Kidney (tissue), 14 donors: ENCODE measurements around the gene KIF5C. TPM values are rescaled to one million over a fixed set of nuclear protein-coding genes. Genes with fewer than 3 reads are reported as not detected.
A peak's percentile ranks its signal among the peaks of the same experiment; 100 is the strongest.

ENCODE experiments used
- DNase-seq, 5 donors: peaks; one replicate each; pipeline ENCODE4 v3.0.0-alpha.2; 2013 to 2020
- FAIRE-seq: peaks from 2 replicates; lab custom pipeline; 2012; peaks lifted over from hg19 to GRCh38; lab: Jason Lieb, UNC
- H3K27ac ChIP-seq, 2 donors: one replicate each; pipeline ENCODE4 v1.7.0; 2013; ENCODE audit warnings: low read depth in 2 of 2, low read length in 2 of 2, inconsistent platforms in 1 of 2
- H3K27me3 ChIP-seq: one replicate; pipeline ENCODE4 v1.7.1; 2013; ENCODE audit warnings: low read length, inconsistent platforms; ENCODE audit not compliant: control insufficient read depth, insufficient read depth
- H3K36me3 ChIP-seq, 3 donors: one replicate each; pipeline versions ENCODE4 v1.7.0 to v1.7.1; 2013; ENCODE audit warnings: low read length in 3 of 3, control low read depth in 1 of 3, inconsistent platforms in 1 of 3; ENCODE audit not compliant: insufficient read depth in 3 of 3, control insufficient read depth in 2 of 3
- H3K4me1 ChIP-seq, 3 donors: one replicate each; pipeline versions ENCODE4 v1.7.0 to v1.7.1; 2013; ENCODE audit warnings: low read length in 3 of 3, inconsistent platforms in 1 of 3, low read depth in 1 of 3; ENCODE audit not compliant: control insufficient read depth in 2 of 3, insufficient read depth in 2 of 3
- H3K4me3 ChIP-seq, 3 donors: one replicate each; pipeline versions ENCODE4 v1.7.0 to v1.8.1; 2013; ENCODE audit warnings: low read length in 3 of 3, control low read depth in 1 of 3, inconsistent platforms in 1 of 3
- H3K9ac ChIP-seq, 3 donors: one replicate each; pipeline versions ENCODE4 v1.7.0 to v1.7.1; 2013; ENCODE audit warnings: low read length in 3 of 3, control low read depth in 1 of 3, inconsistent platforms in 1 of 3
- H3K9me3 ChIP-seq, 3 donors: one replicate each; pipeline versions ENCODE4 v1.7.0 to v1.7.1; 2013; ENCODE audit warnings: low read length in 3 of 3, control low read depth in 1 of 3, inconsistent platforms in 1 of 3; ENCODE audit not compliant: control insufficient read depth in 2 of 3, insufficient read depth in 1 of 3
- CTCF ChIP-seq: IDR thresholded peaks from 3 replicates; pipeline ENCODE4 v1.5.1; 2012; ENCODE audit warnings: mild to moderate bottlenecking, moderate library complexity, borderline replicate concordance; ENCODE audit not compliant: insufficient read depth; ENCODE audit errors: extremely low read depth
- intact Hi-C: fragments of 100-400 bp; cut with DNase I; formaldehyde crosslinking; loops from one replicate; pipeline ENCODE4 v1.11.1; 2022
- polyA plus RNA-seq: library from polyadenylated mRNA; stranded (reverse); fragments of 350-450 nt; fragmentation: Illumina TruSeq; extraction: RNeasy Lipid Tissue Mini Kit (QIAGEN cat#74804); gene quantifications from one replicate; pipeline ENCODE4 v1.2.3, GENCODE V29; 2014; ENCODE audit warnings: low read depth, low replicate concordance; ENCODE audit not compliant: insufficient read depth
- total RNA-seq: library from RNA; stranded (reverse); fragmentation: NEBNext Ultra II Directional; extraction: Animal tissue kit (Norgen Biotek cat#: 25700); gene quantifications from one replicate; pipeline ENCODE4 v1.2.1, GENCODE V29; 2021
- donor health status: control.
- donor health status: control.
- donor health status: control.
- donor health status: control.
- donor health status: control.
- donor health status: DM: yes; HTN: yes; CAD: no.
- donor health status: Normal renal cell carcinoma (clear cell type).

The KIF5C gene
- total and polyA plus RNA-seq, 2 donors from 2014 or later = 1.0 to 3.6 TPM

GRCh38 chr2:149038442-149039212, 163.6 kb downstream of the KIF5C start, which contains the start of gene LYPD6B:
Gene LYPD6B, plus strand, starts transcription at chr2:149038699. Its CDS starts 92,250 bp downstream, at chr2:149130949.
- H3K27me3 ChIP-seq = no peaks in the 10 kb centered on the region
- FAIRE-seq (no peak), DNase-seq (peak; percentile 66 to 81 (median 74))
- H3K27ac ChIP-seq = no peak within 1 kb of the TSS
- peak within 1 kb of the TSS in 1 of 3 donors; percentile 26 for H3K9ac ChIP-seq
- peak; percentile 12 for TF ChIP-seq CTCF
- H3K4me1 ChIP-seq = no peaks in the 10 kb centered on the region
- H3K36me3 ChIP-seq = no peaks in the 10 kb centered on the region
- intact Hi-C loops = no loop called here
- H3K9me3 ChIP-seq = no peaks in the 10 kb centered on the region
- H3K4me3 ChIP-seq = peak within 1 kb of the TSS; percentile 30 to 44 (median 39)

GRCh38 chr2:149039213-149039724, 164.2 kb downstream of the KIF5C start:
- Histone ChIP-seq H3K9me3 (no peaks in the 10 kb centered on the region), H3K4me1 (no peaks in the 10 kb centered on the region), H3K36me3 (no peaks in the 10 kb centered on the region), H3K4me3 (peak overlapping the region; percentile 30 to 44 (median 39)), H3K27ac (no peak overlapping the region), H3K27me3 (no peaks in the 10 kb centered on the region), H3K9ac (peak overlapping the region in 1 of 3 donors; percentile 26)
- DNase-seq (no peak), FAIRE-seq (no peak)
- no peak for TF ChIP-seq CTCF
- intact Hi-C loops = no loop called here

- no peaks in the 10 kb centered on the region for H3K27me3 ChIP-seq
- TF ChIP-seq CTCF = peak; percentile 15
- no peak for FAIRE-seq
- H3K27ac ChIP-seq = no peak overlapping the region
- H3K4me1 ChIP-seq = no peaks in the 10 kb centered on the region
- H3K4me3 ChIP-seq = no peak overlapping the region
- intact Hi-C loops = no loop called here
- no peaks in the 10 kb centered on the region for H3K9me3 ChIP-seq
- H3K36me3 ChIP-seq = no peaks in the 10 kb centered on the region
- no peak for DNase-seq
- H3K9ac ChIP-seq = no peak overlapping the region
Observed at GRCh38 chr2:149040451-149040850, 165.4 kb downstream of the KIF5C start.
